Stimulated activated CD8-positive, alpha-beta memory T cell treated with anti-CD3 and anti-CD28 coated beads, Interleukin-2, amount 100 ng/mL, for 1 hour (primary cell): ENCODE results near the gene SLC8A2.

Experiments
- DNase-seq, 2 donors: peaks; one replicate each; pipeline ENCODE4 v3.0.0-alpha.2; 2020; ENCODE audit warnings: low read depth in 2 of 2

Gene SLC8A2

DNA sequence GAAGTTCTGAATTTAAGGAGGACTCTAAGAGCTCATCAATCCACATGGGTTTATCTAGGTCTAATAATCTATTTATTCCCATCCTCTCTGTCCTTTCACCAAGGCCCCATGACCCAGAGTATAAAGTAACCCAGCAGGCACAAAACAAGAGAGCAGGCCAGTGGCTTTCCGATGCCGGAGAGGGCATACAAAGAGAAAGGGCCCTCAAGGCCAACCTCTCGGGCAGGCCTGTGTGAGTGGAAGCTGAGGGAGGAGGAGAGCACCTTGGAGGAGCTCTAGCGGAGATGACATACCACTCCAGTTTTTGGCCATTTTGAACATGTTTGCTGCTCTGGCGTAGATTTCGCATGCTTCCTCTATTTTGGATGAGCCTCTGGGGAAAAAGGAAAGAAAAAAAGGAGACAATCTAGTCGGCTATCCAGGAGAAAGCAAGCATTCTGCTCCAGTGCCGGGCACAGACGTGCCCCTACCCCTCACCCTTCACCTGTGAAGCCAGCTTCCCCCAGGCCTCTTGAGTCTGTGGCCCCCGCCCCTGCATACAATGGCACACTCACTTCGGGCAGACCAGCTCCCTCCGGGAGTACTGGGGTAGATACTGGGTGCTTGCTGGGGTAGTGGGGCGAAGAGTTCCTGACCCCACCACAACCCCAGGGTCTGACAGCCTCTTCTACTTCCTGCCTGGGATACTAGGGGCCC lies 31.6 kb upstream of the SLC8A2 start:
- DNase-seq: no peak

DNA sequence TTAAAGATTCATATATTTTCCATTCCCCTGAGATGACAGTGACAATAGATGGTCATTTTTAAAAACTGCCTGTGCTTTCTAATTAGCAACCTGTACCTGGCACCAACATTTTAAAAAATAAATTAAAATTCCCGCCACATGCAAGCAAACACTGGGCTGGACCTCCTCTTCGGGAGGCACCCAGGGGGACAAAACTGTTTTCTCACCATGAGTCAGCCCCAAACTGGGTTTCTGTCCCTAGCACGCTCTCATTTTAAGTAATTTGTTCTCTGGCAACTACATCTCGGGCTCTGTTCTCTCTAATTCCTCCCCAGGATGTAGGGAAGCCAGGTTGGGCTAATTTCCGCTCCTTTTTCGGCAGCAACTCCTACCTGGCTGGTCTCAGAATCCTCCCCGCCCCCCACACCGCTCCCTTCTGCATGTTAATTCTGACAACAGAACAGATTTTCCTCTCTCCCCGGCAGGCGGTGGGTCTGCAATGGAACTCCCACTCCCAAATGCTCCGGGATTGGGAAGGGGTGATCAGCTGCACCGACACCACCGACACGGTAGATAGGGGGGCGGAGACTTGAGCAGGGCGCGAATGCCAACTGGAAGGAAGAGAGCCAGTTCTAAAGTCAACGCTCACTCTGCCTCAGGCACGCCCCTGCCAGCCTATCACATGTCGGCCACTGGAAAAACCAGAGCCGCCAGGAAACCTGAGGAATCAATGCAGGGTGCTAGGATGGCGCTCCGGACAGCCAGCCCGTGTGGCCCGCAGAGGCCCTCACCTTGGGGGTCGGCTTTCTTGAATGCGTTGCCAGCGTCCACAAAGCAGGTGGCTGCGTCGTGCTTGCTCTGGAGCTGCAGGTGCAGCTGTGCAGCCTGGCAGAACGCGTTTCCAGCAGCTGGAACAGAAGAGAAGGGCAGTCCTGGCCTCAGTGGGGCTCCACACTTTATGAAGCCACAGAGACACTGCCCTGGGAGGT lies 28.5 kb upstream of the SLC8A2 start:
- no peak for DNase-seq

DNA sequence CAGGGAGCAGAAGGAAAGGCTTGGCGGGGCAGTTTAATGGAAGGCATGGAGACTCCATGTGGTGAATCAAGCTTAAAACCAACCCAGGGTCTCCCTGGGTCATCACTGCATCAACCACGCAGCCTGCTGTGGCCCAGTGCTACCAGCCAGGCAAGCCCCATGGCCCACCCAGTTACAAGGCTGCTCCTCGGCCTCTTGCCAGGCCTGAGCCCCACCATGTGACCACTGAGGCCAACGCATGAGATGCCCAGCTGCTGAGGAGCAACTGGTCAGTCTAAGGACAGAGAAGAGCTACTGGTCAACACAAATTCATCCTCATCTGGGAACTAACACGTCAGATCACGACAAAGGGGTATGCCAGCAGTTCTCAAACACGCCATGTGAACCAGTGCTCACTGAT lies 27.7 kb upstream of the SLC8A2 start:
- DNase-seq: no peak

DNA sequence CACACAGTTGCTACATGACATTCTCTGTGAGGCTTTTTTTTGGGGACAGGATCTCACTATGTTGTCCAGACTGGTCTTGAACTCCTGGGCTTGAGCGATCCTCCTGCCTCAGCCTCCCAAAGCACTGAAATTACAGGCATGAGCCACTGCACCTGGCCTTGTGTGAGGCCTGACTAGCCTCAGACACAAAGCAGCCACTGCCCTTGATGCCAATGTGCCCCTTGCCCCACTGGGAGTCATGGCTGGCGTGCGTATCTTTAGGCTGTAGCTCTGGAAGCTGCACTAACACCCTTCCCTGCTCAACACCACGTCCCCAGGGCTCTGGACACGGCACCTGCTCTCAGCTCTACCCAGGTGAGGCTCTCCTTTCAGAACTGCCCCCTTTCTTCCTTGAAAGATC lies 26.9 kb upstream of the SLC8A2 start:
- DNase-seq: no peak

DNA sequence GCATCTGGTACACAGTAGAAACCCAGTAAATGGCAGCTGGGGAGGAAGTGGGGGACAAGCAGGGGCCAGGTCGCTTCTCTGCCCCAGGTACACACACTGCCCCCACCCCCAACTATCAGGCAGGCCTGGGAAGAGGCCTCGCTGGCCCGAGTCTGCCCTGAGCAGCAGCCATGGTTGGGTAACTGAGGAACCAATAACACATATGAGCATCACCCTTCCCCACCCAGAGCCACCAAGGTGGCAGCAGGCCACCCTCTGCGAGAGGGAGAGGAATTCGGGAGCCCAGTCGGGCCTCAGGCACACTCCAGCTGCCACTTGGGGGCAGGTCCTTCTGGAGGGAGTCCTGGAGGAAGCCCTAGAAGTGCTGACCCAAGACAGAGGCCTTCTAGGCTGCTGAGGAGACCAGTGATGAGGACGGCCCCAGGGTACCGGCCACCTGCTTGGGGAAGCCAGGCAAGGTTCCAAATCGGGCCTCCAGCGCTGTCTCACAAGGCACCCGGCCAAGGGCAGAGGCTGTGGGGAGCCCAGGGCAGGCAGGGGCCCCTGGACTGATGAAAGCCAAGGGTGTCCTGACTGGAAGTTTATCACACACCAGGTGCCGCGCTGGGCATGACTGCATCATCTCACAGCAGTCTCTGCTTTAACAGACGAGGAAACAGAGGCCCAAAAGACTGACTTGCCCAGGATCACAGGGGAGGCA lies 26.3 kb upstream of the SLC8A2 start:
- no peak for DNase-seq

DNA sequence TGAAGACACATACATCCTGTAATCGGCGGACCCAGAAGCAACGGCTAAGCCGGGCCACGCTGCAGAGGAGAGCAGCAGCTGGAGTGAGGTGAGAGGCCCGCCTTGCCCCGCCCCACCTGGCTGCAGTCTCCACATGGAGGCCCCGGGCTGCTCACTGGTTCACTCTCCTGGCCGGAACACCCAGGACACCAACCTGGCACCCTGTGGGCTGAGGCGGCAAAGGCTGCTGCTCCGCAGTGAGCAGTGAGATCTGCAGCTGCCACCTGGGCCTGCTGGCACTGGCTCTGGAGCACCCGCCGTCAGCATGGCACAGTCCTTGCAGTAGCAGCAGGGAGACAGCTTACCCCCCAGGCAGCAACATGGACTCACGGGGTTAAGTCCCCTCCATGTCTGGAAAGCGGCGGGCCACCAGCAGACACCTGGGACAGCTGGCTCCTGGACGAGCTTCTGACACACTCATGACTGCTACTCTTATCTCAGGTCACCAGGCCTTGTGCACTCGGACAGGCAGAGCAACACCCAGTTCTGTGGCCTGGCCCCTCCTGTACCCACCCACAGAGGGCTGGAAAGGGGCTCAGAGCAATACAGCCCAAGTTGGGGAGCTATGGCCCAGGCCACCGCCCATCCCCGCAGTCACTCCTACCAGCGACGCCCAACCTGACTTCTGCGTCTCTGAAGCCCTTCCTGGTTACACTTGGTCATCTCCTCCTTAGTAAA lies 25.5 kb upstream of the SLC8A2 start:
- DNase-seq: no peak

DNA sequence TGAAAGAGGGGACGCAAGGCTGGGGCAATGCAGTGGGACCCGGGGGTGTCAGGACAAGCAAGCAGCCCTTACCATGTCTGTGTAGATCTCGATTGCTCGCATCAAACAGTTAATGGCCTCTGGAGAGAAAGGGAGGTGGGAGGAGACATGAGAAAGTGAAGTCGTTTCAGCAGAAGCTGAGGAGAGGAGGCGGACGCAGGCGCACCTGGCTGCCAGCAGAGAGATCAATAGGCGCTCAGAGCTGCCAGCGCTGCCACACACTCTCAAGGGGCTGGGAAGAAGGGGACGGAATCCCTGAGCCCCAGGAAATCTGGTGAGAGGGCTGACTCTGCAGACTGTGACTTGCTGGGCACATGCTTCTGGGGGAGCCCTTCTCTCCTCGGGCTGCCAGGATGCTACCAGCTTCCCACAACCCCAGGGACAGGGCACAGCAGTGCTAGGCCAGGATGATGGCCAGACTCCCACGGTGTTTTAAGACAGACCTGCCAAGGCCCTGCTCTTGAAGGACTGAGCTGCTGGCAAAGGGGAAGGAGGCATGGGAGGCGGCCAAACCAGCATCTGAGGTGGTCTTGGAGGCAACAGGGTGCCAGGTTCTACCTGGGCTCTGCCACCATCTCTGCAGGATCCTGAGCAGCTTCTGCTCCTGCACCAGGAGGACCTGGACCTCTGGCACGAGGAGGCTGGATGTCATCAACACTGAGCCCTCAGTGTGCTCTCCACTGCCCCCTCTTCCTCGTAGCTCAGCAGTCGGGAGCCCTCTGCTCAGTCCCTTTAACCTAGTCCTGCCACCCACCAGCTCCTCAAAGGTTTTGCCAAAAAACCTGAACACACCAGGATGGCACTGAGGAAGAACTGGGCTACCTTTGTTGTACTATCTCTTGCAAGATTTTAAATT lies 24.0 kb upstream of the SLC8A2 start:
- DNase-seq: no peak

DNA sequence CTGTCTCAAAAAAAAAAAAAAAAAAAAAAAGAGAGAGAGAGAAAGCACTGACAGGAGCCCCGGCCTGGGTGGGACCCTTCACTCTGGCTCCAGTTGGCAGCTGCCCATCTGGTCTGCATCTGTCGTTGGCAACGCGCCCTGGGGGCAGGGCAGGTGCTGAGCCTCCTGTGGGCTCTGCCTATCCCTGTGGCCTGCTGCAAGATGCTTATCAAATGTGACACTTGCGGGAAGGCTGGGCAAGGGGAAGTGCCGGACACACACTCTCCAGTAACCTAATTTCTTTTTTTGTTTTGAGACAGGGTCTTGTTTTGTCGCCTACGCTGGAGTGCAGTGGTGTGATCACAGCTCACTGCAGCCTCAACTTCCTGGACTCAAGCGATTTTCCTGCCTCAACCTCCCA lies 23.0 kb upstream of the SLC8A2 start:
- no peak for DNase-seq

DNA sequence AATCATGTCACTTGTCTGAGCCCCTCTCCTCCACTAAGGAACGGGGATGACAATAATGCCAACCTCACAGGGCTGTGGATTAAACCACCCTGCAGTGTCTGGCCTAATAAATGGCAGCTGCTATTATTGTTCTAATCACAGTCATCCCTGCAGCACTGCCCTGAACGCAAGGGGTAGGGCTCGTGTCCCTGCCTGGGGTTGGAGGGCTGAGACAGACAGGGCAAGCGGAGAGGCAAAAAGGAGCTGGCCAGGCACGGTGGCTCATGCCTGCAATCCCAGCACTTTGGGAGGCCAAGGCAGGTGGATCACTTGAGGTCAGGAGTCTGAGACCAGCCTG lies 22.5 kb upstream of the SLC8A2 start:
- no peak for DNase-seq

DNA sequence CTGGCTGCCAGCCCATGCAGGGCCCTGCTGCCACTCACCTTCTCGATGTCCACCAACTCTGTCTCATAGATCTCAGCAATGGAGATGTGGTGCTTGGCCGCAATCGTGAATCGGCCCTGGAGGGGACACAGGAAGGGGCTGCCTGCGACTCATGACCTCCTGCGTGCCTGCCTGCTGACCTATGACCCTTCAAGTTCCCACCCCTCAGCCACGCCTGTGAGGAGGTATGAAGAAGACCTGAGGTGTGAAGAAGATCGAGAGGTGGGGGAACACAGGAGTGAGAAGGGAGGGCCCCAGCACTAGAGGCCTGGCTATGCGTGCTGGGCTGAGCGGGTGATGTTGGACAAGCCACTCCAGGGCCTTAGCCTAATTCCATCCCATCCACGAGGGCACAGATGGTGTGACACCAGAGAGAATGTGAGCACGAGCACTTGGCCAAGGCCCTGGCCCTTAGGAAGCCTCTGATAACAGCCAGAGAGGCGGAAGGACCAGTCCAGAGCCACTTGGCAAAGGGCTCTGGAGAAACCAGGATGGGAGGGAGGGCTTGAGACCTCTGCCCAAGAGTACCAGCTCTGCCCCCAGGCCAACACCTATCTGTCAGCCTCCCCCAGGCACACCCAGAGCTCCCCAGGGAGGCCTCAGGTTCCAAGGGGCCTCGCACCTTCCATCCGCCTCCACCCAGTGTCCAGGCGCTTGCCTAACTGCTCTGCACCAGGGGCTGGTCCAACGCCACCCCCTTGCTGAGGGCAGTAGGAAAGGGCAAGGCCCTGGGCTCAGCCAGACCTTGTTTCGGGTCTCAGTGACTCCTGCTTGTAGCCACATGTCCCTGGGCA lies 21.9 kb upstream of the SLC8A2 start:
- no peak for DNase-seq

DNA sequence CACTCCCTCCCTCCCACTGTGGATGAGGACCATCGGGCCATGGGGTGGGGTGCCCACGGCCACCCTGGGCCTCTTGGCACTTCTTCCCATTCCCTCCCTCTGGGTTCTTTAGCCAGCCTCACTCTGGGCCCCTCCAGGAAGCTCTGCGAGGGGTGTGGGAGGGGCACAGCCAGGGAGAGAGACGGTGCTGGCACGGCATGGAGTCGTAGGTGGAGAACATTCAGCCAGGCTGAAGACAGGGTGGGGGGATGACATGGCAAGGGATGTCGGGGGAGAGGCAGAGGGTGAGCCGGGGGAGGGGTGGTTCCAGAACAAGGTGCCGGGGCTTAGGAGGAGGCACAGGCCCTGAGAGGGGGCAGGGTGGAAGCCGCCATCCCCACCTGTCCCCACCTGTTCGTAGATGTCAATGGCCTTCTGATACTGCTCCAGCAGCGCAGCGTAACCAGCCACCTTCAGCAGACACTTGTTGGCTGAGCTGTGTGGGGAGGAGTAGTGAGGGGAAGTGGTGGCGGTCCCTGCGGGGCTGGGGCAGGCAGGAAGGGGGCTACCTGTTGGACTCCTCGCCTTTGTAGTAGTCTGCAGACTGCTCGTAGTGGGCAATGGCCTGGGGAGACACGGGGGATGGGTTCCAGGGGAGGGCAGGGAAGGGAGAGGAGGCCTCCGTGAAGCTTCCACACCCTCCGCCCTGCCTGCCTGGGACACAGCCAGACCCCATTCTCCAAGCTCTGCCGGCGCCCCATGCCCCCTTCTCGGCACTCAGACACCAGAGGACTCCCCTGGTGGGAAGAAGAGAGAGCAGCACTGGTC lies 21.1 kb upstream of the SLC8A2 start:
- DNase-seq: no peak

DNA sequence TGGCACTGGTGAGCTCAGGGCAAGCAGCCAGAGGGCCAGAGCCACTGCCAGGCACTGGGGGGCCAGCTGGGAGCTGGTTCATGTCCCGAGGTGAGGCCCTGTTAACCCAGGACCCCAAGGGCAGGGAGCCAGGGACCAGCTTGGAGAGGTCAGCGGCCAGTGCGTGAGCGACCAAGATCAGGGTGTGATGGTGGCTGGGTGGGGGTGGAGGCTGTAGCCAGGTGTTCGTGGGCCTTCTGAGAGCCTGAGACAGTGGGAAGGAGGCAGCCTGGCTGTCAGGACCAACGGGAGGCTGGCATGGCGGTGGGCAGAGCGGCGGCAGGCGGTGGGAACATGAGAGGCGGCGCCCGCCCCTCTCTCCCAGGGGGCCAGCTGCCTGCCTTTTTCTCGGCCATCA lies 20.4 kb upstream of the SLC8A2 start:
- no peak for DNase-seq

DNA sequence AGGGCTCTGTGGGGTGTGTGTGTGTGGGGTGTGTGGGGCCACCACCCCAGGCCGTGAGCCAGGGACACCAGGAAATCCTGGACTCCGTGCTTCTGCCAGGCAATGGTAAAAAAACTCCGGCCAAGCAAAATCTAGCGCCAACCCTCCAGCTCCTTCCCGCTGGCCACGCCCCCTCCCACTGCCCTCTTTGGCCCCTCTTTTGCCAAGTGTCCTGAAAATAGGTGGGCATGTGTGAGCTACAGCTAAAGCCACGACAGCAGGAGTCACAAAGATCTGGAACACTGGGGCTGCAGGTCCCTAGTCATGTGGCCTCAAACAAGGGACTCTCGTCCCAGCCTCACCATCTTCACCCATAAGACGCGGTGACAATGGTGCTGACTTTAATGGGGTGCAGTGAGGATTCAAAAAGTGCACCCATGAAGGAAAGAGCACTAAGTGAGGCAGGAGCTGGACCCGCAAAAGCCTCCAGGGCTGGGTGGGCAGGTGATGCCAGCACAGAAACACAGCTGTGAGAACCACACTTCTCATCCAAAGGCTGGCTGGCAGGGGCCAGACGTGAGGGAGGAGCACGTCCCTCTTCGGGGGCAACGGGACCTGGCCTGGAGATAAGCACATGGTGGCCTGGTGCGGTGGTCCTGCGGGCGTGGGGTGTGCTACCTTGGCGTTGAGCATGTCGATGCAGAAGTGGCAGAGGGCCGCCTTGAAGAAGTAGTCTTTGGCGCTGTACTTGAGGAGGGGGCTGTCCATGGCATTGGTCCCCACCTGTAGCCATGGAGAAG lies 19.9 kb upstream of the SLC8A2 start:
- no peak for DNase-seq

DNA sequence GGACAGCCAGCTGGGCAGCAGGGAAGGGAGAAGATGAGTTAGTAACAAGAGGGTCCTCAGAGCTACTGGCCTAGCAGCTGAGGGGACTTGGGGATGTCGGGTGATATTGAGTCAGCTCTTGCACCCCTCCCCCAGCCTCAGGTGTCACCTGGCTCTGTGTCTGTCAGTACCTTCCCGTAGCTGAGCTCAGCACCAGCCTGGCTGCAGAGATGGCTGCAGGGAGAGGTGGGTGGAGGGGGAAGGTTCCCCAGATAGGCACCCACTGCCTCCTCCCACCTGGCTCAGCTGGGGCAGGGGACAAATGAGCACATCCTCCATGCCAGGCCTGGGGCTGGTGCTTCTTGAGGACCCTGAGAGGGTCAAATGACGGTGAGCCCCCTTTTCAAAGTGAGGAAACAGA lies 19.2 kb upstream of the SLC8A2 start:
- DNase-seq: no peak

DNA sequence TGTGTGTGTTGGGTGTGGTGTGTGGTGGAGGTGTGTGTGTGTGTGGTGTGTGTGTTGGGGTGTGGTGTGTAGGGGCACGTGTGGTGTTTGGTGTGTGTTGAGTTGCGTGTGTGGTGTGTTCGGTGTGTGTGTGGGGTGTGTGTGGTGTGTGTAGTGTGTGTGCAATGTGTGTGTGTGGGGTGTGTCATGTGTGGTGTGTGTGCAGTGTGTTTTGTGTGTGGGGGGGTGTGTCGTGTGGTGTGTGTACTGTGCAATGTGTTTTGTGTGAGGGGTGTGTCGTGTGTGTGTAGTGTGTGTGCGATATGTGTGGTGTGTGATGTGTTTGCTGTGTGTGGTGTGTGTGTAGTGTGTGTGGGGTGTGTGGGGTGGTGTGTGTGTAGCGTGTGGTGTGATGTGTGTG lies 18.3 kb upstream of the SLC8A2 start:
- no peak for DNase-seq

DNA sequence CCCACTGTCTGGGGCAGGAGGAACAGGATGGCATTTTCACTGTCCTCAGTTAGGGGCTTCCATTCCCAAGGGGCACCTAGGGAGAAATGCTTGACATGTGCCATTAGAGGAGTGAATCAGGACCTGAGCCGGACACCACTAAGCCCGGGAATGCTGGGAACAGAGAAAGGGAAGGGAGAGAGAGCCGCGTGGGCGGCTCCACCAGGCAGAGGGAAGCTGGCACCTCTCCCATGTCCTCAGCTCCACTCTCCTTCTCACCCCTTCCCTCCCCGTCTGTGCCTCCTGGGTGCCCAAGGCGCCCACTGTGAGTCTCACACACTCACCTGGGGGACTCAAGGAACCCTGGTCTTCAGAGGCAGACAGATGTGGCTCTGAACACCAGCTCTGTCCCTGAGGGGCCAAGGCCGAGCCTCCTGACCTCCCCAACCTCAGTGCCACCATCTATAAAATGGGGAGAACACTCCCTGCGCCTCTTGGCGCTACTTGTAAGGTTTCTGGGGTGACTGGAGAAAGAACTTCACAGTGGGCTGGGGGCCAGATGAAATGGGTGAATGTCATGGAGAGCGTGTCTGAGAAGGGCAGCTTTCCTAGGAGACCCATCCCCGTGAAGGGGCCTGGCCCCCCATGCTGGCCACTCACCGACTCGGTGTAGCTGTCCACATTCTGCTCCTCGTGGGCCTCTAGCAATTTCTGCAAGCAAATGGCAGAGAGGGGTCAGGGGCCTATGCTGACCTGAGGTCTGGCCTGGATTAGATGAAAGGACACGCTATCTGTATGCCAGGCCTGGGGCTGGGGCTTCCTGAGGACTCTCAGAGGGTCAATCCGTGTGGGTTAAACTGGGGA lies 17.6 kb upstream of the SLC8A2 start:
- no peak for DNase-seq
